Renal cortex interstitium (tissue), 11 donors: ENCODE data around the gene MFSD6. TPM values are rescaled to one million over a fixed set of nuclear protein-coding genes. Genes with fewer than 3 reads are reported as not detected.
"Not testable (repeated sequence)": the region's sequence is repeated elsewhere in the genome, so short reads cannot be mapped to it uniquely, and the experiment has no call there.

Experiments
- DNase-seq, 11 donors: peaks; one replicate each; pipeline ENCODE4 v3.0.0-alpha.2; 2013; ENCODE audit warnings: low read depth in 9 of 11, low spot score in 4 of 11; ENCODE audit errors: extremely low read depth in 1 of 11
- polyA plus RNA-seq, 3 donors: library from polyadenylated mRNA; unstranded; fragments of 120-200 nt; gene quantifications; one replicate each; pipeline ENCODE4 v1.2.1, GENCODE V29; 2013; ENCODE audit not compliant: insufficient read length in 3 of 3

MFSD6 gene
- polyA plus RNA-seq, 3 donors: 12.5 to 14.8 (median 13.5) TPM

DNA sequence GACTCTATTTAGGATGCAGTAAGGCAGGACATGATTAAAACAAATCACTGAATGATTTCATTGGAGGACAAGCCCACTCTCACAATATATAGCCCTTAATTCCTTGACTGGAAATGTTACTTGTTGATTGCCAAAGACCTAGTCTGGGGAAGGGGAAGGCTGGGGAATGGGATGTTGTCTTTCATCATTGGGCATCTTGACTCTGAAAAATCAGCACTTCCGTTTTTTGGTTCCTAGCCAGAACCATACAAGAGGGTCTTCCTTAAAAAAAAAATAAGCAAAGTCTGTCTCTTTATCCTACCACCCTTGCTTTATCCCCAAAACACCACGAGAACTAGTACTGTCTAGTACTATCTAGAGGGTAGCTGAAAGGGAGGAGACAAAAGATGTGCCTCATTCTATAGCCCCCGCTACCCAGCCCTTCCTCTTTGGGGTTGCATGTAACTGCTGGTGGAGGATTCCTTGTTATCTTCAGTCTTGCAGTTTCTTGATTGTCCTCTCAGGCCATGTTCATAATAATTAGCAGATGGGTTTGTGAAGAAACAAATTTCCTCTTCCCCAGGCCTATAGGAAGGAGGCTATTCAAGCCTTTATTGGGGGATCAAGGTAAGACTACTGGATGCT lies 70.5 kb downstream of the MFSD6 start:
- no peak for DNase-seq

DNA sequence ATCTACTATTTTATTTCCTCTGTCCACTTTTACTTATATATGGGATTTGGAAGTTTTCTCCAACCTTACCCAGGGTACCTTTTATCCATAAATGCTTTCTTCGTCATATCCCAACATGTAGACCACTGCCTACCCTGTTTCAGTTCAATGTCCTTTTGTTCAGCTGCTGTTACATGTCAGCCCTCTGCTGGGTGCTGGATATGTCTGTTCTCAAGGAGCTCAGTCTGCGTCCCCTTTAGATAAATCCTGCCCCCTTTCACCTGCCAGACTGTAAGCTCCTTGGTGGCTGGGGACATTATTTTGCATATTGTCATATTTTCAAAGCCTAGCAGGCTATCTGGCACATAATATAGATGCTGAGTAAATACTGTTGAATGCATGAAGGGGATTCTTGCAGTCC lies 73.2 kb downstream of the MFSD6 start:
- no peak for DNase-seq

DNA sequence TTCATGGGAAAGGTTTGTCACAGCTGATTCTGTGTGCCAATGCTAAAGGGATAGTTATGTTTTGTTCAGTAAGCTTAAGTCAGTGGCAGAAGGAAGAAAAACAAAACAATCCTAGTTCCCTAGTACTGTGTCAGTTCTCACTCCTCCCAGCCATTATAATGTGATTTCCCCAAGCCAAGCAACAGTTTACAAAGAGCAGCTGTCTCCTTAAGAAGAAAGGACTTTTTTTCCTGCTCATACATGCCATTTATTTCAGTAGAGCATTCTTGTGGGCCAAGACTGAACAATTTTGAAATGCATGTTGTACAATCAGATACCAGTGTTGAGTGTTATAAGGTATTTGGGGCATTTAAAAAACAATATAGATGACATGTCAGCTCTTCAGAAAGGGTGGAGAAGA lies 74.3 kb downstream of the MFSD6 start:
- no peak for DNase-seq

DNA sequence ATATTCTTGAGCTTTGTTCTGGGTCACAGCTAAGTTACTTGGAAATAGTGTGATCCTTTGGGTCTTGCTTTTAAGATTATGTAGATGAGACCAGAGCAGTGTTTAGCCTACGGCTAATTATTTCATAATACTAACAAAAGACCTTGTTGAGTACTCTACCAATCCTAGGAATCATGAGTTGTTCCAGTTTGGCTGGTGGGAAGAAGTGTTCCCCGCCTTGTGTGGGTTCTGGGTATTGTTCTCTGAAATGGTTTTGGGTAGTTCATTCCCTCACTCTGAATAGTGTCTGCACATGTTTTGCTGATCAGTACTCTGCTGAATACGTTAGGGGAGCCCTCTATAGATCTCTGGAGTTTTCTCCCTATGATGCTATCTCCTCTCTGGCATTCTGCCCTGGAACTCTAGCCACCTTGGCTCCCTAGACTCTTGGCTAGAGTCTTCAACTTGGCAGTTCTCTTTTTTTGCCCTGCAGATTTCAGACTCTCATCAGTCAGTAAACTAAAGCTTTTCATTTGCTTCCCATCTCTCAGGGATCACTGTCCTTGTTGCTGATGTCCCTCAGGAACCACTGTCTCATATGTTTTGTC lies 78.0 kb downstream of the MFSD6 start:
- DNase-seq: no peak

DNA sequence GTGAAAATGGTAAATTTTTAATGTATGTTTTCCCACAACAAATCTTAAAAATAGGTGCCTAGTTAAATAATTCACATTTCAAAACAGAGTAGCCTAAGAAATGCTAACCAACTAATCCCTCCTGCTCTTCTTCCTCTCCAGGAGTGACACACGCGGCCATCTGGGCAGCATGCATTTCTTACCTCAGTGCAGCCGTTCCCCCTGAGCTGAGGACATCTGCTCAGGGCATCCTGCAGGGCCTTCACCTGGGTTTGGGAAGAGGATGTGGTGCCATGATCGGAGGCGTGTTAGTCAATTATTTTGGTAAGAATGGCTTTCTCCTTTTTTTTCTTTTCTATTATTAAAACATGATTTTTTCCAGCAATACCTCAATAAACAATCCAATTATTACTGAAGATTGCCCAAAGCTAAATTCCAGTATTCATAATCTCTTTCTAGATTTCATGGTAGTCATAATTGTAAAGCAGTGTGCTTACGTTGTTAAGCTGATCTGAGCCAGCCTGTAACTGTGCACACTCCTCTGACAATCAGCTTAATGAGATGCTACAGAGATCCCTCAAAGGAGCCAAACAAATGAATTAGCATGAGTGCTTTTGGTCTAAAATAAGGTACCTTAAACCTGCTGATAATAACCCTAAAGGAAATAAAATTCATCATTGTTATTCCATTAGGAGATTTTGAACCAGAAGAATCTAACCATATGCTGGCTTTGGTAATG lies 80.5 kb downstream of the MFSD6 start:
- no peak for DNase-seq

DNA sequence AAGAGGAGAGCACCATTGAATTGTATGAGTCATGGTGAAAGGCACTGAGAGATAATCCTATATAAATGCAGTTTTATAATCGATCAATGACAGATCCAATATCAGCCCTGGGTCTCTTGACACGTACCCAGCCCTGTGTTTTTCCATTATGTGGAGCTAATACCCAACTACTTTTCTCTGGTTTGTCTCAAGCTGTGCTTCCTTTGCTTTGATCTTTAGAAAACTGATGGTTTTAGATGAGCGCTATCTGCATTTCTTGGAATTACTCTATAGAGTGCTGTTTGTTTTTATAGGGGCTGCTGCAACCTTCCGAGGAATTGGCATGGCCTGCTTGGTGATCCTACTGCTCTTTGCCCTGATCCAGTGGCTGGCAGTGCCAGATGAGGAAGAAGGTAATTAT lies 81.3 kb downstream of the MFSD6 start:
- no peak for DNase-seq

DNA sequence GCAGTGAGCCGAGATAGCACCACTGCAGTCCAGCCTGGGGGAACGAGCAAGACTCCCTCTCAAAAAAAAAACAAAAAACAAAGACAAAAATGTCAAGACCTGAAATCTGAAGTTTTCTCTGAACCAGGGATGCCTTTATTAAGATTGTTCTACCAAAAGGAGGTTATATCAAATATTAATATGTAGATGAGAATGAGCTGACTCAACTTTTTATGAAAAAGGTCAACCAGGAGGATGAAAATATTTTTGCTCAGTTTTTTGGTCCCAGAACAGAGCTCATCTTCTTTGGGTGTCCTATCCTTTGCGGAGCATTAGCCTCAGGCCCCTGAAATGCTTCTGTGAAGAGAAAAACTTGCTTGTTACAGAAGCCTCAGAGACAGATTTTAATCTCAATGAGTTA lies 82.3 kb downstream of the MFSD6 start:
- DNase-seq: no peak

DNA sequence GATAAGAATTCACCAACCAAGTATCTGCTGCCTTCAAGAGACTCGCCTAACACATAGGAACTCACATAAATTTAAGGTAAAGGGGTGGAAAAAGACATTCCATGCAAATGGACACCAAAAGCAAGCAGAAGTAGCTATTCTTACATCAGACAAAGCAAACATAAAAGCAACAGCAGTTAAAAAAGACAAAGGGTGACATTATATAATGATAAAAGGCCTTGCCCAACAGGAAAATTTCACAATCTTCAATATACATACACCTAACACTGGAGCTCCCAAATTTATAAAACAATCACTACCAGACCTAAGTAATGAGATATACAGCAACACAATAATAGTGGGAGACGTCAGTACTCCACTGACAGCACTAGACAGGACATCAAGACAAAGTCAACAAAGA lies 84.9 kb downstream of the MFSD6 start:
- DNase-seq: no peak

DNA sequence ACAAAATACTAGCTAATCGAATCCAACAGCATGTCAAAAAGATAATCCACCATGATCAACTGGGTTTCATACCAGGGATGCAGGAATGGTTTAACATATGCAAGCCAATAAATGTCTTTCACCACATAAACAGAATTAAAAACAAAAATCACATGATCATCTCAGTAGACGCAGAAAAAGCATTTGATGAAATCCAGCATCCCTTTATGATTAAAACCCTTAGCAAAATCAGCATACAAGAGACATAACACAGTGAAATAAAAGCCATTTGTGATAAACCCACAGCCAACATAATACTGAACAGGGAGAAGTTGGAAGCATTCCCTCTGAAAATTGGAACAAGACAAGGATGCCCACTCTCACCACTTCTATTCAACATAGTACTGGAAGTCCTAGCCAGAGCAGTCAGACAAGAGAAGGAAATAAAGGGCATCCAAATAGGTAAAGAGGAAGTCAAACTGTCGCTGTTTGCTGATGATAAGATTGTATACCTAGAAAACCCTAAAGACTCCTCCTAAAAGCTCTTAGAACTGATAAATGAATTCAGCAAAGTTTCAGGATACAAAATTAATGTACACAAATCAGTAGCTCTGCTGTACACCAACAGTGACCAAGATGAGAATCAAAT lies 86.6 kb downstream of the MFSD6 start:
- DNase-seq: not testable (repeated sequence)

DNA sequence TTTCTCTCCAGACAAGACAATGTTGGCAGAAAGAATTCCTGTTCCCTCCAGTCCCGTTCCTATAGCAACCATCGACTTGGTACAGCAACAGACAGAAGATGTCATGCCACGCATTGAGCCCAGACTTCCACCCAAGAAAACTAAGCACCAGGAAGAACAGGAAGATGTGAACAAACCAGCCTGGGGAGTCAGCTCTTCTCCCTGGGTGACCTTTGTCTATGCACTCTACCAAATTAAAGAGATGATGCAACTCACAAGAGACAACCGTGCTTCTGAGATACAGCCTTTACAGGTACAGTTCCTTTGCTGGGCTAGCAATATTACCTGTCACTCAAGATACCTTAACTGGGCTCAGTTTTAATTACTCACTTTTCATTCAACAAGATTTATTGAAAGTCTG lies 89.3 kb downstream of the MFSD6 start:
- DNase-seq: no peak

DNA sequence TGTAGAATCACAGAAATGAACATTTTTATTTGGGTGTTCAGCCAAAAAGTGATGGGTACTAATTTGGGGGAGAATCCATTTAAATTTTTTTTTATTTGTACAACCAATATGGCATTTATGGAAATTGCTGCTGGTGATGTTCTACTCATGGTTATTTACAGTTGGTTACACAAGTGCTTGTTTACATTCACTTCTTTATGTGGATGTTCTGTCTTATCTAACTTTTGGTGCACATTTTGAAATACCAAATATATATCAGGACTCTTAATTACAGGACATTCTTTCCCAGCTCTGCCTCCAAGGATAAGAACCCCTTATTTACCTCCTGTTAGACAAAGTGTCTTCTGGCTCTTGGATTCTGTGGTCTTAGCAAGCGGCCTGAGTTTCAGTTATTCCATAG lies 91.1 kb downstream of the MFSD6 start:
- DNase-seq: no peak

DNA sequence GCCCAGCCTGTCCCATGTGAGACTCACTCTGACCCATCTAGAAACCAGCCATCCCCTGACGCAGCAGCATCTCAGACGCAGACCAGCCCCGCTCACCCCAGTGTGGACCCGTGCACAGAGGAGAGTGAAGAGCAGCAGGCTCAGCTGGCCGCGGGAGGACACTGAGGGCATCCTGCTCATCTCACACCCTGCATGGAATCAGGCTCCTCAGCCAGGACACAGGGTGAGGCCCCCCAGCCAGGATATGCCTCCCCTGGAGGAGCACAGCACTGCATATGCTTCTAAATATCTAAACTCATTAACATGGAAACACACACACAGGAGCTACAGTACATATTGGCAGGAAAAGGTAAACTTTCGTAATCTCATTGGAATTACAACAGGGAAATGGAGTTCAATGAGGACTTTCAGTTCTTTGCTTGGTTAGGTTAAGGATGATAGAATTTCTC lies 91.9 kb downstream of the MFSD6 start:
- DNase-seq: no peak

DNA sequence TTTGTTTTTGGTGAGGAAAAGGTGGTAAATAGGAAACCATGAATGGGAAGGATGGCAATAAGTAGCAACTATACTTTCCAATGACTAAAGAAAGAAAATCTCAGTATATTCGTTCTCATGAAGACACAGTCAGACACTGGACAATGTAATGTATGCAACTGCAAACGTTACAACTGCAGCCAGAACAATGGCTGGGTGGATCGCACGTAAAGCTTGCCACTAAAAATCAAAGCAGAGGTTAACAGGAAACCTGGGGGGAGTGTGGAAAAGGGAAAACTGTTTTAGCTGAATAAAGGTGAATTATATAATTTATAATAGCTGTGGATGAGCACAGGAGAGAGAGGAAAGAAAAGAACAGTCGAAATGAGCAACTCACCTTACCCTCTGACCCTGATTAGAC lies 93.1 kb downstream of the MFSD6 start:
- no peak for DNase-seq

DNA sequence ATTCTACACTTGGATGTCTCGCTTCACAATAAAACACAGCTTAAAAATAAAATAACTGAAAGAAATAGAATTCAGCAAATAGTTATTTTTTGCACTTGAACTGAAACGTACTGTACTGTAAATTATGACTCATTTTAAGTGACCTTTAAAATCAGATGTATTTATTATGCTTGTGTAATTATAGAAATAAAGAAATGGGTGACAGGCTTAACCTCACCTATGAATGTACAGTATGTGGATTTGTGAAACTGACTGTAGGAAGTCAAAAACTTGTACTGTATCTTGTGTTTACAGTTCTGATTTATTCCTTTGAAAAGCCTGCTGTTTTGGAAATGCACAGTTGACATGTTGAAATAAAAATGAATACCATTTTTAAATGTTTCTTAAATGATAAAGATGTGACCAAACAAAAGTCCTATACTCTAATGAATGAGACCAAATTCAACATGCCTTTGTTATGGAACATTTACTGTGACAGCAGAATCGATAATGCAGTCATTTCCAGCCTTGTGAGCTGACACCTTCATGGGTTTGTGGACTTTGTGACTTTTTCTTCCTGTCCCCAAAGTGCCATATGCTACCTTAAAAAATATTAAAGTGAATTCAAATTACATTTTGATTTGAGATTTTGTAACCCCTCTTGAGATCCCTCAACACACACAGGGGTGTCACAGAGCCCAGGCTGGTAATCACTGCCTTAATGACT lies 93.7 kb downstream of the MFSD6 start:
- no peak for DNase-seq

DNA sequence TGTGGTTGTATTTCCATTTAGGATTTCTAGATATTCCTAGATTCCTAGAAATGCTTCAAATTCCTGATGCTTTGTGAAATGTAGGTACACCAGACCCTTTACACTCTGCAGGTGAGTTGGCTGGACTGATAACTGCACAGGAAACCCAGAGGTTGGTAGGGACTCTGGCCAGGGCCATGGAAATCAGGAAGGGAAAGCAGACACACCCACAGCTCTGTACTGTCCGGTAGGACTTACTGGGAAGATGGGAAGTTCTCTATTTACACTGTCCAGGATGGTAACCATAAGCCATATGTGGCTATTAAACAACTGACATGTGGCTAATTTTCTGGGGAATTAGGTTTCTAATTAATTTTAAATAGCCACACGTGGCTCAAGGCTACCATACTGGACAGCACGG lies 94.9 kb downstream of the MFSD6 start:
- DNase-seq: no peak

DNA sequence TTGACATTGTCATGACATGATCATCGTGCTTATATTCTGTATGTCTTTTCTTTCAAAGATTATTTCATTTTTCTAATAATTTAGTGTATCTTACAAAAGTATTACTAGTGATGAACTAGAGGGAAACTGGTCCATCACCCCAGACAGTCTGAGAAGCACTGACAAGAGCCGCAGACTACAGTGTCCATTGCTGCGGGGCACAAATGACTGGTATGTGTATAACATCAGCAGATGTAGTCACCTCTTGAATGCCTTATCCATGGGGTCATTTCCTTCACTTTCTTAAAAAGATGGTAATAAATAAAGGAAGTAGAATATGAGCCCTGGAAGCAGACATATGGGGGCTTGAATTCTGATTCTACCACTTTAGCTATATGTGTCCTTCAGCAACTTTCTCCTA lies 96.8 kb downstream of the MFSD6 start:
- DNase-seq: no peak

DNA sequence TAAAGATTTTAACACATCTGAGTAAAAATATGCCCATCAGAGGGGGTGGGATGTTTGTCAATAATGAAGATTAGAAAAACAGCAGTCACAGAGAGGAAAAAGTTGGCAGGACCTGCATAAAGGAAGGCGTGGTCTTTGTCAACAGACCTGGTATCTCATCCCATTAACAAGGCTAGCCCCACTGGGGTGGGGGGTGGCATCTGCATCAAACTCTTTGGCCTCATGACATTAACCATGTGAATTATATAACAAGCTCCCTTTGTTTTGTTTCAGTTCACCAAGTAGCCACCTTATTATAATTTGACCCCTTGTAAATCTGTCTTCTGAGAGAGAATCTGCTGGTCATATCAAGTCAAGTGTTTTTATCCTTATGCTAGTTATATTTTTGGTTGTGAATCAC lies 97.5 kb downstream of the MFSD6 start:
- no peak for DNase-seq

DNA sequence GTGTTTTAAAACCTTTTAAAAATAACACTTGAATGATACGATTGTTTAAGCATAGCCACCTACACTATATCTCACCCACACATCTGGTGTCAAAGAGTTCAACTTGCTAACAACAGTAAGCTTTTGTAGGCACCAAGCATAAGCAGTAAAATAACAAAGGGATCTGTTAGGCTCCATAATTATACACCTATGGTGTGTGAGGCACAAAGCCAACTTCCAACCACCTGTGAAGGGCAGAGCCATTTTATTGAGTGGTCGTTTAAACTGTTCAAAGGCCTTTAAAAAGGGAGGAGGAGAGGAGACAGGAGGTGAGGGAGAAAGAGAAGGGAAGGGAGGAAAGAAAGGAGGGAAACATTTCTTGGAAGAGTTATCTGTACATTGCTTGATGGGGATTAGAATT lies 98.5 kb downstream of the MFSD6 start:
- DNase-seq: no peak

DNA sequence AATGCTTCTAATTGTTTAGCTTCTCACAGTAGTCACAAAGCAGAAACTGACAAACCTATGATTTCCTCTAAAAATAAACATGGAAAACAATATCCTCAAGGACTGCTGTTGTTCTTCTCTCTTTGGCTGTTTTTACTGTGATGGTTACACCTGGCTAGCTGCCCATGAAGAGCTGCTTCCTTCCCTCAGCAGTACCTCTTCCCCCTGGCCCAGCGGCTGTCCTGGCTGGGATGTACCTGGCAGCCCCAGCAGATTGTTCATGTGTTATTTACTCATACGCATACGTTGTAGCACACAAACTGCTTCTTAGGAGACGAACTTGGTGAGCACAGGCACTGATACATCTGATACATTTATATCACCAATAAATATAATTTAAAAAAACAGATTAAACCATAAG lies 99.0 kb downstream of the MFSD6 start:
- no peak for DNase-seq

DNA sequence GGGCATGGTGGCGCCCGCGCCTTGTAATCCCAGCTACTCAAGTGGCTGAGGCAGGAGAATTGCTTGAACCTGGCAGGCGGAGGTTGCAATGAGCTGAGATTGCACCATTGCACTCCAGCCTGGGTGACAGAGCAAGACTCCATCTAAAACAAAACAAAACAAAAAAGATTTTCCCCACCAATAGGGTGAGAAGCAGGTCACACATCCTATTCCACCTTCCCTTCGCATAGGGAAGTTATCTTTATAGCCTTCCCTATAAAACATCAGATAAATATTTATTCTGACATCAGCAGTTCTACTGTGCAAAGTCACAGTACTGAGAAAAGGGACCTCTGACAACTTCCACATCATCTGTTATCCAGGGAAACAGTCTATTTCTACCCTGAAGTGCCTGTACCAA lies 101.7 kb downstream of the MFSD6 start:
- DNase-seq: not testable (repeated sequence)
